SK-N-SH (cell line): ENCODE data around the gene A2M.

Experiments used
- EZH2phosphoT487 ChIP-seq: fragments of 200-600 bp; sonication (generic); IDR thresholded peaks from 2 replicates; pipeline ENCODE4 v1.6.1; 2017; ENCODE audit warnings: low read depth, mixed run types, mild to moderate bottlenecking, antibody characterized with exemption, moderate library complexity, borderline replicate concordance
- FOSL2 ChIP-seq: IDR thresholded peaks from 2 replicates; pipeline ENCODE4 v1.4.0; 2012; ENCODE audit warnings: low read depth, mild to moderate bottlenecking, moderate library complexity, borderline replicate concordance
- JUND ChIP-seq: IDR thresholded peaks from 2 replicates; pipeline ENCODE4 v1.4.0; 2012
- MEF2A ChIP-seq: IDR thresholded peaks from 2 replicates; pipeline ENCODE4 v1.4.0; 2012; ENCODE audit warnings: low read depth, borderline replicate concordance
- NRF1 ChIP-seq: IDR thresholded peaks from 2 replicates; pipeline ENCODE4 v1.6.1; 2012; ENCODE audit warnings: low read depth, mild to moderate bottlenecking, low read length
- POLR2AphosphoS5 ChIP-seq: IDR thresholded peaks from 2 replicates; pipeline ENCODE4 v1.6.1; 2012; ENCODE audit warnings: low read depth, low read length
- RXRA ChIP-seq: IDR thresholded peaks from 2 replicates; pipeline ENCODE4 v1.4.0; 2012; ENCODE audit warnings: low read depth, mild to moderate bottlenecking, borderline replicate concordance
- SMC3 ChIP-seq: IDR thresholded peaks from 2 replicates; pipeline ENCODE4 v1.6.1; 2012; ENCODE audit warnings: low read depth, low read length, improper control_type of control experiment
- TAF1 ChIP-seq: IDR thresholded peaks from 2 replicates; pipeline ENCODE4 v1.6.1; 2012; ENCODE audit warnings: low read depth, mild to moderate bottlenecking, low read length, moderate library complexity, borderline replicate concordance
- TF ChIP-seq, protein P1 (sequence below): fragments of 200-600 bp; sonication (generic); IDR thresholded peaks from 2 replicates; pipeline ENCODE4 v1.6.1; 2017; ENCODE audit warnings: antibody characterized with exemption, mild to moderate bottlenecking, moderate library complexity
- TF ChIP-seq, protein P2 (sequence below): fragments of 150-350 bp; IDR thresholded peaks from 2 replicates; pipeline ENCODE4 v1.6.1; 2017; ENCODE audit warnings: antibody characterized with exemption, low read length, low read depth, borderline replicate concordance

DNA sequence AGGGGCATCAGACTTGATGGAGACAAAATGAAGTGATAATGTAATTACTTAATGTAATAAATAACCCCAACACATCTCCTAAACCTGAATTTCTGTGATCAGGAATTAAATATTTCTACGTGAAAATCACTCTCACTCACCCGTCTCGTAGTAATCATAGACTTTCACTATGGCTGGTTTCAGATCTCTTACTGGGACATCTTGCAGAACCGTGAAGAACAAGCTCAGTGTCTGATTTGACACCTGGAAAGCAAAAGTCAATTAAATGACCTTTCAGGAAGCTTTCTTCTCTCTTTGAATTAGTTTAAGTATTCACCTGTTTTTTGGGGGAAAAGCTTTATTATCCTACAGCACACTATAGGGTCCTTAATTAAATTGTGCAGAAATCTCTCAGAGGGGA lies 47.1 kb downstream of the A2M start:
- no peak for TF ChIP-seq RXRA
- no peak for TF ChIP-seq MEF2A
- no peak for TF ChIP-seq SMC3
- TF ChIP-seq NRF1: no peak
- TF ChIP-seq, protein P1, sequence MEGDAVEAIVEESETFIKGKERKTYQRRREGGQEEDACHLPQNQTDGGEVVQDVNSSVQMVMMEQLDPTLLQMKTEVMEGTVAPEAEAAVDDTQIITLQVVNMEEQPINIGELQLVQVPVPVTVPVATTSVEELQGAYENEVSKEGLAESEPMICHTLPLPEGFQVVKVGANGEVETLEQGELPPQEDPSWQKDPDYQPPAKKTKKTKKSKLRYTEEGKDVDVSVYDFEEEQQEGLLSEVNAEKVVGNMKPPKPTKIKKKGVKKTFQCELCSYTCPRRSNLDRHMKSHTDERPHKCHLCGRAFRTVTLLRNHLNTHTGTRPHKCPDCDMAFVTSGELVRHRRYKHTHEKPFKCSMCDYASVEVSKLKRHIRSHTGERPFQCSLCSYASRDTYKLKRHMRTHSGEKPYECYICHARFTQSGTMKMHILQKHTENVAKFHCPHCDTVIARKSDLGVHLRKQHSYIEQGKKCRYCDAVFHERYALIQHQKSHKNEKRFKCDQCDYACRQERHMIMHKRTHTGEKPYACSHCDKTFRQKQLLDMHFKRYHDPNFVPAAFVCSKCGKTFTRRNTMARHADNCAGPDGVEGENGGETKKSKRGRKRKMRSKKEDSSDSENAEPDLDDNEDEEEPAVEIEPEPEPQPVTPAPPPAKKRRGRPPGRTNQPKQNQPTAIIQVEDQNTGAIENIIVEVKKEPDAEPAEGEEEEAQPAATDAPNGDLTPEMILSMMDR: no peak
- TF ChIP-seq TAF1: no peak
- TF ChIP-seq JUND: no peak
- TF ChIP-seq, protein P2, sequence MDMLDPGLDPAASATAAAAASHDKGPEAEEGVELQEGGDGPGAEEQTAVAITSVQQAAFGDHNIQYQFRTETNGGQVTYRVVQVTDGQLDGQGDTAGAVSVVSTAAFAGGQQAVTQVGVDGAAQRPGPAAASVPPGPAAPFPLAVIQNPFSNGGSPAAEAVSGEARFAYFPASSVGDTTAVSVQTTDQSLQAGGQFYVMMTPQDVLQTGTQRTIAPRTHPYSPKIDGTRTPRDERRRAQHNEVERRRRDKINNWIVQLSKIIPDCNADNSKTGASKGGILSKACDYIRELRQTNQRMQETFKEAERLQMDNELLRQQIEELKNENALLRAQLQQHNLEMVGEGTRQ: no peak
- TF ChIP-seq EZH2phosphoT487: no peak
- no peak for TF ChIP-seq POLR2AphosphoS5
- TF ChIP-seq FOSL2: no peak
